Activated effector memory CD4-positive, alpha-beta T cell treated with Interleukin-2 at 50 U/mL for 16 hours (primary cell): ENCODE results near the gene IFI27.
"Not testable (repeated sequence)": the region's sequence is repeated elsewhere in the genome, so short reads cannot be mapped to it uniquely, and the experiment has no call there.

ENCODE experiments used
- DNase-seq: peaks from one replicate; pipeline ENCODE4 v3.0.0-alpha.2; 2020

The IFI27 gene

GRCh38 chr14:94126800-94127199 is 16.3 kb downstream of the IFI27 start:
- no peak for DNase-seq

DNA sequence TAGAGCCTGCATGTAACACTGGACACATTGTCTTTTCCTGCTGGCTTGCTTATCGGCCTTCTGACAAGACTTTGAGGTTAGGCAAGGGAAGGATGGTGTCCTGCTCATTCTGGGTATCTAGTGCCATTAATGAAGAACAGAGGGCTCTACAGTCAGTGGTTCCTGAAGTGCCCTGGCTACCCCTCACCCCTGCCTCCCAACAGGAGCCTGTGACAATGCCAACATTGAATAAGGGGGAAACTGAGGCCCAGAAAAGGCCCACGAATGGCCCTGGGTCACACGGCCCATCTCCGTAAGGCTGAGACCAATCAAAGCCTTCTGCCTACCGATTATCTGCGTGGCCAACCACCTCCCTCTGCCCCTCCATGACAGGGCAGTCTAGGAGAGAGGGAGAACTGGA is 16.8 kb downstream of the IFI27 start:
- DNase-seq, result no peak

GRCh38 chr14:94128216-94128839 is 17.8 kb downstream of the IFI27 start:
- no peak for DNase-seq

GRCh38 chr14:94129111-94129757 is 18.7 kb downstream of the IFI27 start, which contains the start of gene IFI27L2:
Gene IFI27L2 (minus strand): TSS chr14:94129604. CDS start chr14:94129564, 40 bp downstream.
- peak; percentile 46 for DNase-seq

GRCh38 chr14:94129758-94130414 is 19.4 kb downstream of the IFI27 start:
- DNase-seq, result no peak

DNA sequence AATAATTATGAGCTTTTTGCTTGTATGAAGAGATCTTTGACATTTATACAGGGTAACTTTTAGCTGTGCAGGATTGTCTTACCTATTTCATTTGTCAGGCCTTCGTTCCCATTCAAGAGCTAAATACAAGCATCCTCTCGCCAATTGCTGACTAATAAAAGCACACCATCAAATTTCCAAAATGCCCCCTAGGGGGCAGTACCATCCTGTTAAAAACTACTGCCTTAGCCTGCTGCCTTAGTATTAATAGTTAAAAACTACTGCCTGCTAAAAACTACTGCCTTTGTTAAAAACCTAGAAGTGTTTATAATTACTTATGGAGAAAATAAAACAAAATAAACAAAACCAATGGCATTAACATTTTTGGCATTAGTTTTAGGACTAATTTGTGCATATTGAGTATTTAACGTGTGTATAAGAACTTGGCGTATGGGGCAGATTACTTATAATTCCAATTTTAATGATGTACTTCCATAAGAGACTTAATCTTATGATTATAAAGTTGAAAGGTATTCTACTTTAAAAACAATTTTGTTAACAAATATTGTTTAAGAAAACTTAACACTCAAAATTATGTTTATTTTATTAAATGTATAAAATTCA is 21.9 kb downstream of the IFI27 start:
- DNase-seq, result no peak

- DNase-seq, result no peak
Measured at GRCh38 chr14:94135476-94135875, 24.9 kb downstream of the IFI27 start.

DNA sequence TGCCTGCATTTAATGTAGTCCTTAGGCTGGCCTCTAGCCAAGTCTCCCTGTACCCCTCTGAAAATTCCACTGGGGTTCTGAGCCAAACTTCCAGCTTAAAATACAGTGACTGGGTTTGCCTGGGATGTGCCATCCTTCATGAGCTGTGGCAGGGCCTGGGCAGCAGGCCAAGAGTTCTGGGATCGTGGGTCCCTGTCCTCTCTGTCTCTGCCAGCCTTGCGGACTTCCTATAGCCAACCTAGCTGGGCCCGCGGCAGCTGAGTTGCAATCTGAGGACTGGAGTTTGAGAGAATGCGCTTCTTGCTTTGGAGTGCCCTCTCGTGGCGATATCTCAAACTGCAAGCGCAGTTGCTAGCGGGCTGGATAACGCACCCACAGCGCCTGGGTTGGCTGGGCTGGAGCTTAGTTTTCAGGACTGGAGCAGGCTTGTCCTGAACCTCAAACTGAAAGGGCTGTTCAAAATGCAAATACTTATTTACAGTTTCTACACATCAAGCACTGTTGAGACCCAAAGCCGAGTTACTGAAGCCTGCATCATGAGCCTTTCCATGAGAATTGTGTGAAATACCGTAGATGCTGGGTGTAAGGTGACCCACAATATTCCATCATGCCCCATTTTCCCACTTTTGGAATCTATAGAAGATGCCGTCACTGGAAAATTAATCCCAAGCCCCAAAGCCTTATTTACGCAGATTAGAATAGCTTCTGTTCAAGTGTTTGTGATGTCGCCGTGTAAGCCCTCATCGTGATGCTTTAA is 26.2 kb downstream of the IFI27 start:
- DNase-seq, result peak; percentile 74

DNA sequence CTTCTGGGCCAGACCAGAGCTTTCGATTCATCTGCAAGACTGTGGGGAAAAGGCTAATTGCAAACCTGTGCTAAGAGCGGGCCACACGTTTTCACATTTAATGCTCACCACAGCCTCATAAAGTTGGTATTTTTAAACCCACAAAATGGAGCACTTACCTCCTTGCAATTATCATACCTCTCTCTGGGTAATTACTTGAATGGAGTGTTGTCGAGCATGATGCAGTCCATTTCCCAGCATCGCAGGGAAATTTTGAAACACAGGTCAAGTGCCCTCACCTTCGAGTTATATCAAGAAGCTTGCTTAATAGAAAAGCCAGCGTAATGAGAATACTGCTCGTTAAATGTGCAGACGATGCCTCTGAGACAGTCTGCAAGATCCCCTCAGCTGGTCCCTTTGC is 27.7 kb downstream of the IFI27 start:
- DNase-seq, result no peak

- no peak for DNase-seq
Measured at GRCh38 chr14:94139006-94139405, 28.5 kb downstream of the IFI27 start.

GRCh38 chr14:94139421-94139820 is 28.9 kb downstream of the IFI27 start:
- DNase-seq, result no peak

- no peak for DNase-seq
Measured at GRCh38 chr14:94142247-94142646, 31.7 kb downstream of the IFI27 start.

GRCh38 chr14:94142836-94143235 is 32.3 kb downstream of the IFI27 start:
- DNase-seq, result no peak

DNA sequence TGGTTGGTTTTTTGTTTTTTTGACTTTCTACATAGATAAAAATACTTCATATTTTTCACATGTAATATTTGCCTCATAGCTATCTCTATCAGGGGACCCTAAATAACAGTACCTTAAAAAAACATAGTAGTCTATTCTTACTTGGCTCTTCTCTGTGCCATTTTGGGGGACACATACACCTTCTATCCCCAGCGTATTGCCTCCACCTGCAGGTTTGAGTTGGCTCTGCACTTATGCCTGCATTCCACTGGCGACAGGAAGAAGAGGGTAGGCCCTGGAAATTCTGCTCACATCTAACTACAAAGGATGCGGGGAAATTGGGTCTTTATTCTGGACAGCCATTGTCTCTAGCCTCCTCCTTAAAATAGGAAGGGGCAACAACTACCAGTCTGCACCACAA is 32.7 kb downstream of the IFI27 start:
- DNase-seq, result no peak

GRCh38 chr14:94143711-94144110 is 33.2 kb downstream of the IFI27 start:
- DNase-seq, result no peak

GRCh38 chr14:94144765-94145164 is 34.2 kb downstream of the IFI27 start:
- DNase-seq, result no peak

GRCh38 chr14:94145902-94146527 is 35.5 kb downstream of the IFI27 start:
- DNase-seq, result no peak

- no peak for DNase-seq
Measured at GRCh38 chr14:94152676-94153075, 42.1 kb downstream of the IFI27 start.

DNA sequence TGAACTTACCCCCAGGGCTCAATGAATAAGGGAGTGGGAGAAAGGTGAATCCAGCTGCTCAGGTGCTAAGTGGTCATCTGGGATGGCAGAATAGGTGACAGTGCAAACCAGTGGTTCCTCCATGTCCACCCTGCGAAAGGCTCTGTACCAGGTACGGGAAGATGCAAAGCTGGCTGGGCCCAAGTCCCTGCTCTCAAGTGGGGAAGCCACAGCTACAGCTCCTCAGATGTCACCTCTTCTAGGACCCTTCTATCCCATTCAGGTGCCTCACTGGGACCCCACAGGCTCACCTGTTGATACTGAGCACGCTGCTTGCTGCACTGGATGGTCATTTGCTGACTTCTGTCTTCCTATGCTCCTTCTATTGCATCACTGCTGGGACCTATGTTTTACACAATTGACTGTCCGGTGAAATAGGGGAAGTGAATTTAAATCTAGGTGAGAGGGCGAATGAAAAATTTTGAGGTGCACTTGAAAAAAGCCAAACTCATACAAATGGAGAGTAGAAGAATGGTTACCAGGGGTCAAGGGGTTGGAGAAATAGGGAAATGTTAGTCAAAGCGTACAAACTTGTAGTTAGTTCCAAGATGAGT is 43.3 kb downstream of the IFI27 start:
- no peak for DNase-seq

DNA sequence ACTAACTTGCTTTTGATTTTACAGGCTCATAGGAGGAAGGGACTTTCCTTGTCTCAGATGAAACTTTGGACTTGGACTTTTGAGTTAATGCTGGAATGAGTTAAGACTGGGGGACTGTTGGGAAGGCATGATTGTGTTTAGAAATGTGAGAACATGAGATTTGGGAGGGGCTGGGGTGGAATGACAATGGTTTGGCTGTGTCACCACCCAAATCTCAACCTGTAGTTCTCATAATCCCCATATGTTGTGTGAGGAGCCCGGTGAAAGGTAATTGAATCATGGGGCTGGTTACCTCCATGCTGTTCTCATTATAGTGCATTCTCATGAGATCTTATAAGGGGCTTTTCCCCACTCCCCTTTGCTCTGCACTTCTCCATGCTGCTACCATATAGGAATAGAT is 45.6 kb downstream of the IFI27 start:
- DNase-seq, result not testable (repeated sequence)

GRCh38 chr14:94157197-94157596 is 46.7 kb downstream of the IFI27 start:
- no peak for DNase-seq

GRCh38 chr14:94158239-94158883 is 47.8 kb downstream of the IFI27 start:
- DNase-seq, result peak; percentile 43
